Measurements from ENCODE around the gene INSL3.
"Not testable (repeated sequence)": the region's sequence is repeated elsewhere in the genome, so short reads cannot be mapped to it uniquely, and the experiment has no call there.

Gene INSL3

GRCh38 chr19:17817668-17818363, 3.5 kb downstream of the INSL3 start:
- no peak for DNase-seq (ENCODE audit: low read depth in 1 of 2, low spot score in 1 of 2)

- DNase-seq (ENCODE audit: low read depth in 1 of 2, low spot score in 1 of 2): no peak
Observed at GRCh38 chr19:17812099-17812498, 9.2 kb downstream of the INSL3 start.

- no peak for DNase-seq (ENCODE audit: low read depth in 1 of 2, low spot score in 1 of 2)
Observed at GRCh38 chr19:17811681-17812080, 9.6 kb downstream of the INSL3 start.

GRCh38 chr19:17811103-17811502, 10.2 kb downstream of the INSL3 start:
- DNase-seq (ENCODE audit: low read depth in 1 of 2, low spot score in 1 of 2): no peak

GRCh38 chr19:17807731-17808316, 13.5 kb downstream of the INSL3 start:
- no peak for DNase-seq (ENCODE audit: low read depth in 1 of 2, low spot score in 1 of 2)

GRCh38 chr19:17806945-17807344, 14.4 kb downstream of the INSL3 start:
- no peak for DNase-seq (ENCODE audit: low read depth in 1 of 2, low spot score in 1 of 2)

- DNase-seq (ENCODE audit: low read depth in 1 of 2, low spot score in 1 of 2): no peak
Observed at GRCh38 chr19:17805427-17805826, 15.9 kb downstream of the INSL3 start.

- DNase-seq (ENCODE audit: low read depth in 1 of 2, low spot score in 1 of 2): peak in 1 of 2 donors; percentile 12
Observed at GRCh38 chr19:17803264-17803896, 17.9 kb downstream of the INSL3 start.

GRCh38 chr19:17802137-17802858, 19.0 kb downstream of the INSL3 start:
- DNase-seq (ENCODE audit: low read depth in 1 of 2, low spot score in 1 of 2): no peak

GRCh38 chr19:17798599-17798998, 22.7 kb downstream of the INSL3 start:
- not testable (repeated sequence) for DNase-seq (ENCODE audit: low read depth in 1 of 2, low spot score in 1 of 2)

- no peak for DNase-seq (ENCODE audit: low read depth in 1 of 2, low spot score in 1 of 2)
Observed at GRCh38 chr19:17797424-17798201, 23.7 kb downstream of the INSL3 start.

- no peak for DNase-seq (ENCODE audit: low read depth in 1 of 2, low spot score in 1 of 2)
Observed at GRCh38 chr19:17796838-17797423, 24.4 kb downstream of the INSL3 start.

GRCh38 chr19:17796013-17796837, 25.1 kb downstream of the INSL3 start:
- DNase-seq (ENCODE audit: low read depth in 1 of 2, low spot score in 1 of 2): no peak

GRCh38 chr19:17795495-17795856, 25.8 kb downstream of the INSL3 start:
- DNase-seq (ENCODE audit: low read depth in 1 of 2, low spot score in 1 of 2): no peak

- no peak for DNase-seq (ENCODE audit: low read depth in 1 of 2, low spot score in 1 of 2)
Observed at GRCh38 chr19:17794731-17795494, 26.4 kb downstream of the INSL3 start, which contains the start of gene B3GNT3. B3GNT3 (plus strand) TSS chr19:17795138; CDS start chr19:17807808, 12,670 bp downstream.

GRCh38 chr19:17794412-17794730, 26.9 kb downstream of the INSL3 start:
- DNase-seq (ENCODE audit: low read depth in 1 of 2, low spot score in 1 of 2): no peak

- DNase-seq (ENCODE audit: low read depth in 1 of 2, low spot score in 1 of 2): no peak
Observed at GRCh38 chr19:17790059-17790780, 31.1 kb downstream of the INSL3 start.

GRCh38 chr19:17788632-17789031, 32.7 kb downstream of the INSL3 start:
- no peak for DNase-seq (ENCODE audit: low read depth in 1 of 2, low spot score in 1 of 2)

Data from stimulated activated CD4-positive, alpha-beta T cell treated with anti-CD3 and anti-CD28 coated beads, Interleukin-15, amount 100 ng/mL, for 1 hour (primary cell).